ENCODE data around the gene KRT81.

DNA sequence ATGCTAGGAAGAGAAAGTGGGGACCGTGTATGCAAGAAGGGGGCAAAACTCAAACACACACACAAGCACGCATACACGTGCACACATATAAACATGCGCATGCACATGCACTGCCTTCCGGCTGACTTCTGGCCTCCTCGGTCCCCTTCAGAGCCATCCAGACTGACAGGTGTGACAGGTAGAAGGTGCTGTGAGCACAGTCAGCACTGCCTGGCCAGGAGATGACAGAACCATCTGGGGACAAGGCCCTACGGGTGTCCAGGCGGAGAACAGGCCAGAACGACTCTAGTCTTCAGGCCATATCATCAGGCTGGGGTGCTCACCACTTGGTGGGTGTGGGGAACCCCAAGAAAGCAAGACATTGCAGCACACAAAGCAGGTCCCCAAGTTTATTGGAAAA, 22.6 kb upstream of the KRT81 start:
- no peak for TF ChIP-seq CTCF (conservative IDR thresholded peaks at IDR 0.05; ENCODE audit: low read depth, low read length)
- no peak for TF ChIP-seq CHD1 (IDR thresholded peaks at IDR 0.05; ENCODE audit: low read depth, low read length)
- TF ChIP-seq NFE2L2 (IDR thresholded peaks at IDR 0.05; ENCODE audit: low read depth, low read length), result no peak
- TF ChIP-seq CEBPB (IDR thresholded peaks at IDR 0.05; ENCODE audit: low read depth, low read length), result no peak
- no peak for TF ChIP-seq POLR2A (IDR thresholded peaks at IDR 0.05; ENCODE audit: low read depth, low read length)
- TF ChIP-seq BHLHE40 (IDR thresholded peaks at IDR 0.05; ENCODE audit: low read depth, low read length), result no peak
- no peak for TF ChIP-seq USF2 (IDR thresholded peaks at IDR 0.05; ENCODE audit: low read depth, low read length)
- TF ChIP-seq SMC3 (IDR thresholded peaks at IDR 0.05; ENCODE audit: low read depth, low read length), result no peak

Measured in IMR-90 (cell line).